ENCODE measurements around the gene AKT3.

- TF ChIP-seq, protein P1, sequence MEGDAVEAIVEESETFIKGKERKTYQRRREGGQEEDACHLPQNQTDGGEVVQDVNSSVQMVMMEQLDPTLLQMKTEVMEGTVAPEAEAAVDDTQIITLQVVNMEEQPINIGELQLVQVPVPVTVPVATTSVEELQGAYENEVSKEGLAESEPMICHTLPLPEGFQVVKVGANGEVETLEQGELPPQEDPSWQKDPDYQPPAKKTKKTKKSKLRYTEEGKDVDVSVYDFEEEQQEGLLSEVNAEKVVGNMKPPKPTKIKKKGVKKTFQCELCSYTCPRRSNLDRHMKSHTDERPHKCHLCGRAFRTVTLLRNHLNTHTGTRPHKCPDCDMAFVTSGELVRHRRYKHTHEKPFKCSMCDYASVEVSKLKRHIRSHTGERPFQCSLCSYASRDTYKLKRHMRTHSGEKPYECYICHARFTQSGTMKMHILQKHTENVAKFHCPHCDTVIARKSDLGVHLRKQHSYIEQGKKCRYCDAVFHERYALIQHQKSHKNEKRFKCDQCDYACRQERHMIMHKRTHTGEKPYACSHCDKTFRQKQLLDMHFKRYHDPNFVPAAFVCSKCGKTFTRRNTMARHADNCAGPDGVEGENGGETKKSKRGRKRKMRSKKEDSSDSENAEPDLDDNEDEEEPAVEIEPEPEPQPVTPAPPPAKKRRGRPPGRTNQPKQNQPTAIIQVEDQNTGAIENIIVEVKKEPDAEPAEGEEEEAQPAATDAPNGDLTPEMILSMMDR (conservative IDR thresholded peaks at IDR 0.05; ENCODE audit: low read depth, low read length): no peak
- no peak for TF ChIP-seq EZH2phosphoT487 (IDR thresholded peaks at IDR 0.05; ENCODE audit: borderline replicate concordance, low read length)
Observed at GRCh38 chr1:243738020-243738419, 112.0 kb downstream of the AKT3 start.
